ENCODE results near the gene RFTN1. TPM values are rescaled to one million over a fixed set of nuclear protein-coding genes. Genes with fewer than 3 reads are reported as not detected.

RFTN1 gene
- total RNA-seq, 1 donor from 2014 or later = 26.8 TPM

GRCh38 chr3:16335772-16336645, 177.5 kb downstream of the RFTN1 start:
- intact Hi-C loops (cut with DNase I) = no loop called here
- DNase-seq (ENCODE audit: missing footprints) (no peak), ATAC-seq (no peak)

DNA sequence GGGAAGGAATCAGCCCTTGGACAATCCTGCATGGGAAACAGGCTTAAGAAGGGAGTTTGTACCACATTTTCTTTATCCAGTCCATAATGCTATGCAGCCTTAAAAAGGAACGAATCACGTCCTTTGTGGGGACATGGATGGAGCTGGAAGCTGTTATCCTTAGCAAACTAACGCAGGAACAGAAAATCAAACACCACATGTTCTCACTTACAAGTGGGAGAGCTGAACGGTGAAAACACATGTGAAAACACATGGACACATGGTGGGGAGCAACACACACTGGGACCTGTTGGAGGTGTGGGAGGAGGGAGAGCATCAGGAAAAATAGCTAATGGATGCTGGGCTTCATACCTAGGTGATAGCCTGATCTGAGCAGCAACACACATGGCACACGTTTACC, 178.2 kb downstream of the RFTN1 start:
- DNase-seq (ENCODE audit: missing footprints) (no peak), ATAC-seq (no peak)
- intact Hi-C loops (cut with DNase I) = no loop called here

- no peak for DNase-seq (ENCODE audit: missing footprints)
- no peak for ATAC-seq
- intact Hi-C loops (cut with DNase I) = no loop called here
These were observed 178.6 kb downstream of the RFTN1 start for GRCh38 chr3:16334909-16335308.

GRCh38 chr3:16332904-16333426, 180.5 kb downstream of the RFTN1 start:
- DNase-seq (ENCODE audit: missing footprints) (no peak), ATAC-seq (peak; percentile 56)
- intact Hi-C loops (cut with DNase I) = no loop called here

- intact Hi-C loops (cut with DNase I) = no loop called here
- DNase-seq (ENCODE audit: missing footprints) (no peak), ATAC-seq (no peak)
These were observed 182.1 kb downstream of the RFTN1 start for GRCh38 chr3:16331319-16331883.

DNA sequence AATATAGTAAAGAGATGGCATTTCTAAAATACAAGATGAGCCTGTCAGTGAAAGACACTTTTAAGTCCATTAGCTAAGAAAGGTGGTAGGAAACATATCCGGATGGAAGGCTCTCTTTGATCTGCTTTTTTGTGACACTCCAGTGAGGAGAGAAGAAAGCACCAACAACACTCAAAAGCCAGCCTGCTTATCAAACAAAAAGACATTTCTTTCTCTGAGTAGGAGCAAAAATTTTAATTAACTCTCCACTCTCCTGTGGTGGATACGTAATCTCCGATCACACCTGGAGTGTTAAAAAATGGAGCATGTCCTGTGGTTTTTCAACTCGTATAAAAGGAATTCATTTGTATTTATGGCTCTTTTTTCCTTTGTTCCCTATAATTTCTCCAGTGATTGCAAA, 183.1 kb downstream of the RFTN1 start:
- ATAC-seq (no peak), DNase-seq (ENCODE audit: missing footprints) (no peak)
- intact Hi-C loops (cut with DNase I) = no loop called here

DNA sequence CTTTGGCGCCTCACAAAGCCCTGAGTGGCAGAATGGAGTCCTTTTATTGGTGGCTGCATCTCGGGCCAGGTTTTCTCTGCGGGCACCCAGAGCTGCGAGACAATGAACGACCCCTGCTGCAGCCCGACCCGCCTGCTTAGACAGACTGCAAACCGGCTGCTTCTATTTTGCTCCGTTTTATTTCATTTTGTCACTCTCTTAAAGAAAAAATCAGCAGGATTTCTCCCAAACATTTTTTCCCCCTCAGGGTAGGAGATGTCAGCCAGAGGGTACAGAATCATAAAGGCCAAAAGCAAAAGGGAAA, 183.7 kb downstream of the RFTN1 start:
- DNase-seq (ENCODE audit: missing footprints) (no peak), ATAC-seq (no peak)
- intact Hi-C loops (cut with DNase I) = no loop called here

- no peak for ATAC-seq
- intact Hi-C loops (cut with DNase I) = no loop called here
- no peak for DNase-seq (ENCODE audit: missing footprints)
These were observed 184.3 kb downstream of the RFTN1 start for GRCh38 chr3:16329036-16329825.

- ATAC-seq = peak; percentile 13
- DNase-seq (ENCODE audit: missing footprints) = no peak
- intact Hi-C loops (cut with DNase I) = no loop called here
These were observed 185.4 kb downstream of the RFTN1 start for GRCh38 chr3:16328124-16328523.

GRCh38 chr3:16326724-16327349, 186.7 kb downstream of the RFTN1 start:
- DNase-seq (ENCODE audit: missing footprints) (no peak), ATAC-seq (no peak)
- intact Hi-C loops (cut with DNase I) = no loop called here

DNA sequence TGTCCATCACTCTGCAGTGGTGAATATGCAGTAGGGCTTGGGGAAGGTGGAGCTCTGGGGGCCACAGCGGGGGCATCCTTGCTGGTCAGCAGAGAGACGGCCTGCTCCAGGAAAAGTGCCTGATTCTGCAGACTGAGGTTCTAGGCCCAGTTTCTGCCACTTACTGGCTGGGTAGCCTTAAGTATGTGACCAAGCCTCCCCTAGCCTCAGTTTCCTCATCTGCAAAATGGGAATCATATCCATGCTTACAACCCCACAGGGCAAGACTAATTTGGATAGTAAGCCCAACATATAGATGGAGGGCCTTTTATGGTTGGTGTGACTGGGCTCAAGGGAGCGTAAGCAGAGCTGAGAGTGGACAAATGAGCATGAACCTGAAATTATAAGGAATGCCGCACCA, 187.6 kb downstream of the RFTN1 start:
- no peak for ATAC-seq
- DNase-seq (ENCODE audit: missing footprints) = no peak
- intact Hi-C loops (cut with DNase I) = no loop called here

DNA sequence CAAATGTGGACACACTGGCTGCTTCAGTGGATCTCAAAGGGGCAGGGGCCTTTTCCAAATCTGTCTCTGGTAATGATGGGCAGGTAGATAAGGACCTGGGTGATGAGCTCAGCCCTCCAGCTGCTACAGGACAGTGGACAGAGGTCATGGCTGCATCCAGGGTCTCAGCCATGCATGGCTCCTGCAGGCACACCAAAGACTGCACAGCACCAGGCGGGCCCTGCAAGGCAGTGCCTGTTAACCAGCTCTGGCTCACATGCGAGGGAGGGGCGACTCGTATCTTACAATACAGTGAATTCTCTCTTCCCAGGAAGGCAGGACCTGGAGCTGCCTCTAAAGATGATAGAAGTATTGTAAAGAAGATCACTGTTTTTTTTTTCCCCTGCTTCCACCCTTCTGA, 189.8 kb downstream of the RFTN1 start:
- DNase-seq (ENCODE audit: missing footprints) = no peak
- peak; percentile 25 for ATAC-seq
- intact Hi-C loops (cut with DNase I) = no loop called here

GRCh38 chr3:16322189-16322588, 191.3 kb downstream of the RFTN1 start:
- intact Hi-C loops (cut with DNase I) = no loop called here
- no peak for ATAC-seq
- DNase-seq (ENCODE audit: missing footprints) = no peak

GRCh38 chr3:16320711-16321110, 192.8 kb downstream of the RFTN1 start:
- intact Hi-C loops (cut with DNase I) = no loop called here
- DNase-seq (ENCODE audit: missing footprints) (no peak), ATAC-seq (no peak)

- intact Hi-C loops (cut with DNase I) = no loop called here
- no peak for DNase-seq (ENCODE audit: missing footprints)
- no peak for ATAC-seq
These were observed 193.8 kb downstream of the RFTN1 start for GRCh38 chr3:16319723-16320122.

DNA sequence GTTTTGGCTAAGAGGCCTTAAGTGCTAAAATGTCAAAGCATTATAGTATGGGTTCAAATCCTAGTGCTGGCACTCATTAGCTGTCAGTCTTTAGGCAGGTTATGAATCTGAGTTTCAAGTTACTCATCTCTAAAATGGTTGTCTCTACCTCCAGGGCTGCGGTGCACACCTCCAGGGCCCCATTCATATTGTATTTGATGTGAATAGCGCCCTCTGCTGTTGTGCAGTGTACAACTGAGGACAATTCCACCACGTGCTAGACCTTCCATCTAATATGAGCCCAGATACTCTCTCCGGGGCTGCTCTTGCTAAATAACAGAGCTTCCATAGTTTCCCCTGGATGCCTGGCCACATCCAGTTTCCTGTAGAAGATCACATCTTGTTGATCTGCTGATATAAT, 194.2 kb downstream of the RFTN1 start:
- ATAC-seq (no peak), DNase-seq (ENCODE audit: missing footprints) (no peak)
- intact Hi-C loops (cut with DNase I) = no loop called here

- ATAC-seq (no peak), DNase-seq (ENCODE audit: missing footprints) (no peak)
- intact Hi-C loops (cut with DNase I) = no loop called here
These were observed 195.3 kb downstream of the RFTN1 start for GRCh38 chr3:16318176-16318575.

DNA sequence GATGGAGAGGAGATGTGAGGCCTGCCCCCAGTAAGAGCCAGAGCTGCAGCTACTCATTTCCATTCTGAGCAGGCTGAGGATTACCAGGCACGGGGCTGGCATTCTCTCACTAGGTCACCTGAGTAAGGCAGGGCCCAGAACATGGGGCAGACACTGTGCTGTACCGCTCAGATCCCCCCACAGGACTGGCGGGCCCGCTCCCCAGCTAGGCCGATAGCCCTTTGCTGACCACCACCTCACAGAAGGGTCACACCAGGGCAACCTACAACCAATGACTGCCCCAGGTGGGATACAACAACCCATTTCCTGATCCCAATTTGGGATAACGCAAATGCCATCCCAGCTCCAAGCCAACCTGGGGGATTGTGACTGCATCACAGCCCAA, 195.9 kb downstream of the RFTN1 start:
- intact Hi-C loops (cut with DNase I) = no loop called here
- ATAC-seq (no peak), DNase-seq (ENCODE audit: missing footprints) (no peak)

- no peak for ATAC-seq
- DNase-seq (ENCODE audit: missing footprints) = no peak
- intact Hi-C loops (cut with DNase I) = no loop called here
These were observed 196.5 kb downstream of the RFTN1 start for GRCh38 chr3:16316847-16317560.

All from Right ventricle myocardium inferior (tissue), 1 donor.